Activated gamma-delta T cell treated with Interleukin-2 at 50 U/mL for 16 hours (primary cell): ENCODE data around the gene LCA5L.
A peak's percentile ranks its signal among the peaks of the same experiment; 100 is the strongest.

Experiments used
- DNase-seq: peaks from one replicate; pipeline ENCODE4 v3.0.0-alpha.2; 2020

LCA5L gene

DNA sequence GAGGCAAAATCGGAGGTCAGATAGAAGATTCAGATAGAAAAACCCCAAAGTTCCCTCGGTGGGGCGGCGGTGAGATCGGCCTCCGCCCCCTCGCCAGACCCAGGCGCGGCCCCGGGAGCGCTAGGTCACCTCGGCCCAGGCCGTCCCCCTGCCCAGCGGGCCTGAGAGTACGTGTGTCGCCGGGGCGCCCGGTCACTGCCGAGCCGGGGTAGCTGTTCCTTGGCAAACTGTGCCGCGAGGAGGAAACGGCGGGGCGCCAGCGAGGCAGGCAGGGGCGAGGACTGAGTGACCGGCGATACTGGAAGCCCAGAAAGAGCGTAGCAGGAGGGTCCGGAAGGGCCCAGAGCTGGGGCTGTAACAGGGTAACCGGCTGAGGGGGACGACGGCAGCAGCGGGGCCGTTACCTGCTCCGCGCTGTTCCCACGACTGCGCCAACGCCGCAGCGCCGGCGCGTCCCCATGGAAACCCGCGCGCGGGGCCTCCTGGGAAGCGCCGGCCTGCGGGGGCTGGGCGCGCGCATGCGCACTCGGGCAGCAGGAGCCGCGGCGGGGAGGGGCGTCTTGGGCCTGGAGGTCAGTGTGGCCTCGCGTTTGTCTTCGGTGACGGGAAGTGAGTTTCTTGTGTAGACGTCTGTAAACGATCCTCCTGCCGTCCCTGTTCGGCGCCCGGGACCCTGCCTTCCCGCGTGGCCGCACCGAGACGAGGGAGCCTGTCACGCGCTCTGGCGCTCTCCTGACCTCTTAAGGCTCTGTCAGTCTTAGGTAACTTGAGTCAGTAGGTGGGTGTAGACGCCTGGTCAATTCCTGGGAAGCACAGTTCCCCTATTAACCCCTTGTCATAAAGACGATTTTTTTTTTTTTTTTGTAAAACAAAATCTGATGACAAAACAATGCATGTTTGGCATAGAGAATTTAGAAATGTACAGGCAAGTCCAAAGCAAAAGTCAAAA, at the start of gene LCA5L:
TSS of gene LCA5L (minus strand) at position 458 of the 949 bp plus-strand sequence. CDS start 17,285 bp downstream, outside the sequence.
- peak; percentile 90 for DNase-seq

DNA sequence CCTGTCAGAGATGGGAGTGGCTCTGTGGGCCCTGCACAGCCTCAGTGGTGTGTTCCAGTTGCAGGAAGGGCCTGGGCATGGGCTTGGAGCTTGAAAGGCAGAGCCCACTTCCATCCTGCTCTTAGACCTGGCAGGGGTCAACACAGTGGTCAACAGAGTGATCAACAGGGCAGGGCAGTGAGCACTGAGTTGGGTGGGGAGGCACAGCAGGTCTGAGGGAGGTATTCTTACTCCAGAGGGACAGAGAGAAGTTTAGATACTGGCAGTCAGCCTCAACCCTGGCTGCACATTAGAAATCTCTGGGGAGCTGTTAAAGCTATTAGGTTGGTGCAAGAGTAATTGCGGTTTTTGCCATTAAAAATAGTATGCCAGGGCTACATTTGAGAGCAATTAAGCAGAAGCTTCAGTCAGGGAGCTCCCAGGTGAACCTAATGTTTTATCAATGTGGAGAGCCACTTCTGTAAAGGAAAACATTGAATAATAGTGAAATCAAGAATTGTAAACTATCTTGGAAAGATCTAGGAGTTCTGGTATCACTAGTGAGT, 43.9 kb upstream of the LCA5L start:
- no peak for DNase-seq

DNA sequence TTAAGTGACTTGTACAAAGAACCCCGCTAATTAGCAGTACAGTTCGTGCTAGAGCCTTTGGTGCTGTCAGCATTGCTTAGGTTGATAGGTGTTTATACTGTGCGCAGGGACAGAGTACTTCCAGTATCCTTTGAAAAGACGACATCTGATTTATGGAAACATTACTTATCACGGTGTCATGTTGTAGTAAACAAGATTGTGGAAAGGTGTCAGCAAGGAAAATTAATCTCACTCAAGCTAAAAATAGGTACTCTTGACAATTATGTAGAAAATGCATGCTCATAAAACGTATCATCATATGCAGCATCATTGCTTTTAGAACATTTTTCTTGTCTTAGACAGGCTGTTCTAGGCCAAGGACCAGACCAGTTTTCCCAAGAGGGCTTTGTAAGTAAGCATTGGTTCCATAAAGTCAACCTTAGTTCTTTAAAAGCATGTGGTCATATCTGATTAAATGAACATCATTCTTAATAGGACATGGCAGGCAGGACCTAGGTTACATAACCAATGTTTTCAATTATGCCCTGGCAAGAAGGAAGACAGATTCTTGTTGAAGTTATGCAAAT, 39.2 kb upstream of the LCA5L start:
- no peak for DNase-seq

DNA sequence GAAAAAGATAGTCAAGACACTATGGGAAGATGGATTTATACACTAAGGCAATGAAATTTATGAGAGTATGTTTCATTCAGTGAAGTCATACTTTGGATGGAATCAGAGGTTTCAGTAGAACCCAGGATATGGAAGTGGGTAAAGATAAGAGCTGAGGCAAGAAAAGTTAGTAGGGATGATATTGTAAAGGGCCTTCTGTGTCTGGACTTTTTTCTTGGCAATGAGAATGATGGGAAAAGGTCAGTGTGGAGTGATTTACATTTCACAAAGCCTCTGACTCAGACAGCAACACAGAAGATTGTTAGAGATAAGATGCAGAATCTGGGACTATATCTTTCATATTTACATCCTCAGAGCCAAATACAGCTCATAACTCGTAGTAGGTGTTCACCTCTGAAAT, 38.3 kb upstream of the LCA5L start:
- no peak for DNase-seq

DNA sequence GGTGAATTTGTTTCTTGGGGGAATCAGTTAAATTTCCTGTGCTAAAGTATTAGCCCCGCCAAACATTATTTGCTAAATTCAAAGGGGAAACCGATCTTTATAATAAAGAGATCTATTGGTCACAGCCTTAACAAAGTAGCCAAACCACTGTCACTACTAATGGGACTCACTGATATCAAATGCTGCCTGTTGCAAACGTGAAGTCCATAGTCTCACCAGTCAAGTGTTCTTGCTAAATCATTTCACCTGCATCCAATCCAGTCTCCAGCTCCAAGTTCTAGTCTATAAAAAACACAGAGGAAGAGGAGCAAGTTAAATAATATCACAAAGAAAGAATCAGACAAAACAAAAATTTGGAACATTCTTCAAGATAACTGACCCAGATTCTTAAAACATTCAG, 36.3 kb upstream of the LCA5L start:
- no peak for DNase-seq

DNA sequence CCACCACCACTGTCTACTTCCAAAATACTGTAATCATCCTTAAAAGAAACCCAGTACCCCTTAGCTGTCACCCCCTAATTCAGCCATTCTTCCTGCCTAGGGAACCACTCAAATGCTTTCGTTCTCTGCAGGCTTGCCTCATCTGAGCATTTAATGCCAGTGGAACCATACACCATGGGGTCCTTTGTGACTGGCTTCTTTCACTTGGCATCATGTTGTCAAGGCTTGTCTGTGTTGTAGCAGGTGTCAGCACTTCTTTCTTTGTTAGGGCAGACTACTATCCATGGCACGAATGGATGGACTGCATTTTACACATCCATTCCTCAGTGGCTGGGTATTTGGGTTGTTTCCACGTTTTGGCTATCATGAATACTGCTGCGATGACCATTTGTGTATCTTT, 34.7 kb upstream of the LCA5L start:
- no peak for DNase-seq

DNA sequence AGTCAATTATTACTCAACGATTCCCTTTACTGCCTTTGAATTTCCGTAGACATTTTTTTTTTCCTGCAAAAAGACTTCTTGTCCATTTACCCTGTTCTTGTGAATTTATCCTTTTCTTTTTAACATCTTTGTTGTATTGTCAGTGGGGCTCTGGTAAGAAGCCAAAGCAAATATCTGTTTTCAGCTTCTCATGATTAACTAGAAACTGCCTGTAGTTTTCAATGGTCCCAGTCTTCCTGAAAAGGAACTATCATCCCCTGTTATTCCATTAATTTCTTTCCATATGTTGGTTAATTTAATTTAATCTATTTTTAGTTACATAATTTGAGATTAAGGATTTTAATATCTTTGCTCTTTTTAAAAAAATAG, 34.2 kb upstream of the LCA5L start:
- DNase-seq: no peak

DNA sequence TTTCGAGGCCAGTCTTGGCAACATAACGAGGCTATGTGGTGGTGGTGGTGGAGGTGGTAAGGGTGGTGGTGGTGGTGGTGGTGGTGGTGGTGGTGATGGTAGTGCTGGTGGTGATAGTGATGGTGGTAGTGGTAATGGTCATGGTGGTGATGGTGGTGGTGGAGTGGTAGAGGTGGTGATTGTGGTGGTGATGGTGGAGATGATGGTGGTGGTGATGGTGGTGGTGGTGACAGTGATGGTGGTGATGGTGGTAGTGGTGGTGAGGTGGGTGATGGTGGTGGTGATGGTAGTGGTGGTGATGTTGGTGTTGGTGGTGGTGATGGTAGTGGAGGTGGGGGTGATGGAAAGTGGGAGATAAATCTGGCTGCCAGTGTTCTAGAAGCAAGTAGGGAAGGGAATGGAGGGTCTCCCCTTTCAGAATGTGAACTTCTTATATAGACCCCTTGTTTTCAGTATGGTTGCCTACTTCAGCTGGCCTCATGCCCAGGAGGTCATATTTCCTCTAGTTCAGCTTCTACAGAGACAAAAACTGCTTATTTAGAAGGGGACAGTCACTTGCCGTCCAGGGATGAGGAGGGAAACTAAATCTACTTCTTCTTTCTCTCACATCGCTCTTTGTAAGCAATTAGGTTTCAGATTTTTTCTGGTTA, 33.7 kb upstream of the LCA5L start:
- DNase-seq: no peak

DNA sequence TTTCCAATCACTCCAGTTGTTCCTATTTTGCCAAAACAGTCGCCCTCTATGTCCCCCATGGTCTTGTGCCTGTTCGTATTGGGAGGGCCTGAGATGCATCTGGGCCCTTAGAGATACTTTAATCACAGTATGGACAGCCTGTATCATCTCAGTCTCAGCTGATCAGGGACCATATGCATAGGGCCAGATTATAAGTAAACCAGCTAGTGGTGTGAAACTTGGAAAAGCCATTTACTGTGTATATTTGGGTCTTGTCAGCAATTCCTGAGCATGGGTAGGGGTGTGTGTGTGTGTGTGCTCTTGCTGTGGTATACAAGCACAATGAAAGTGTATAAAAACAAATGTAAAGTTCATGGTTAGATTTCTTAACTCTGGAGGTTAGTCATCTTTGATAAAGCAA, 29.0 kb upstream of the LCA5L start:
- DNase-seq: no peak

DNA sequence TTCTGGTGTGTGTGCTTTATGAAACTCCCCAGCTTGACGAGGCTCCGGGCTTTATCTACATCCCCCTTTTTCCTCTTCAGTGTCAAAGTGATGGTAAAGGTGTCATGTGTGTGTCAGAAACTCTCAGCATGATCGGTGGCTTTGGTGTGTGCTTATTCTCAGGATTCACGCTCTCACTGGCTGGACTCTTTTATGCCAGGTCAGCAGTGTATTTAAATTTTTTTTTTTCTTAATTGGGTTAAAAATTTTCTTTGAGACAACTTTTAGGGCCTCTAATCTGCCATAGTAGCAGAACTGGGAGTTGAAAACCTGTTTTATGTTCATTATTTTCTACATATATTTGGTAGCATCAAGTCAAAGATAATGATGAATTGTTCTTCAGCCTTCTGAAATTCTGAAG, 27.2 kb upstream of the LCA5L start:
- DNase-seq: no peak

DNA sequence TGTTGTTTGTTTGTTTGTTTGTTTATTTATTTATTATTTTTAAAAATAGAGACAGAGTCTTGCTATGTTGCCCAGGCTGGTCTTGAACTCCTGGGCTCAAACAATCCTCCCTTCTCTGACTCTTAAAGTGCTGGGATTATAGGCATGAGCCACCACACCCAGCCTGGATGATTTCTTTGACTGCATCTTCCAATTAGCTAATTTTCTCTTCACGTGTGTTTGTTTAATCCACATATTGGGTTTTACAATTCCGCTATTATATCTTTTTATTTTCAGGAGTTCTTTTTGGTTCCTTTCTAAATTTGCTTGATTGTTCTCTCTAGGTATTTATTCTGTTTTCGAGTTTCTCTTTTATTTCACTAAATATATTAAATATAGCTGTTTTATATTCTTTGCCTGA, 26.0 kb upstream of the LCA5L start:
- no peak for DNase-seq

DNA sequence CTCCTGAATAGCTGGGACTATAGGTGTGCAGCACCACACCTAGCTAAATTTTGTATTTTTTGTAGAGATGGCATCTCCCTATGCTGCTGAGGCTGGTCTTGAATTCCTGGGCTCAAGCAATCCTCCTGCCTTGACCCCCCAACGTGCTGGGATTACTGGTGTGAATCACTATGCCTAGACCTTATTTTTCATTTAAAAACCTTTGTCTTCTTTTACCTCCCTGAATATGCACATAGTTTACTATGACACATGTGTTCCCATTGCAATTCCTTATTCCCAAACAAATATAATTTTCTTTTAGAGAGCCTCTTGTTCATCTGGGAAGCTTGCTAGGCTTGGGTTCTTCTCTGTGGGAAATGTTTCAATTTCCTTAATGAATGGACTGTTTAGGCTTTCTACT, 23.0 kb upstream of the LCA5L start:
- no peak for DNase-seq

DNA sequence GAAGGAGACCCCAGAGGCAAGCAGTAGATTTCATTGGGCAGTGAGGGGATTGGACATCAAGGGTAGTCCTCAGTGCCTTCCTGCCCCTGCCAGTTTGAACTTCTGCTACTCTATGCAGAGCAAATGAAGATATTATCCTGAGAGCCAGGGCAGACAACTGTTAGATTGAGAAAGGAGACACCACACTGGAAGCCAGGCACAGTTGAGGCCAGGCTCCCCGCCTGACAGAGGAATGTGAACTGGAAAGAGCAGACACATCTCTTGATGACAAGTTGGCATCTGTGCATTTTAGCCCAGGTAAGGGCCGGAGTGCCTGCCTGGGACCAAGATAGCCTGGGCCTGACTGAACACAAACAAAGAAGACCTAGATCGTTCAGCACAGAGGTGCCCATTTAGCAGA, 22.2 kb upstream of the LCA5L start:
- DNase-seq: no peak

DNA sequence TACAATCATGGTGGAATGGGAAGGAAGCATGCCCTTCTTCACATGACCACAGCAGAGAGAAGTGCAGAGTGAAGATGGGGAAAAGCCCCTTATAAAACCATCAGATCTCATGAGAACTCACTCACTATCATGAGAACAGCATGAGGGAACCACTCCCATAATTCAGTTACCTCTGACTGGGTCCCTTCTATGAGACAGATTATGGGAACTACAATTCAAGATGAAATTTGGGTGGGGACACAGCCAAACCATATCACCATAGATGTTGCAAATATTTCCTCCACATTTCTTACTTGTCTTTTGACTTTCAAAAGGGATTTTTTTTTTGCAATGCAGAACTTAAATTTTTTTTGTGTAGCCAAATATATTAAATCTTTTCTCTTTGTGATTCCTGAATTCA, 21.0 kb upstream of the LCA5L start:
- no peak for DNase-seq

DNA sequence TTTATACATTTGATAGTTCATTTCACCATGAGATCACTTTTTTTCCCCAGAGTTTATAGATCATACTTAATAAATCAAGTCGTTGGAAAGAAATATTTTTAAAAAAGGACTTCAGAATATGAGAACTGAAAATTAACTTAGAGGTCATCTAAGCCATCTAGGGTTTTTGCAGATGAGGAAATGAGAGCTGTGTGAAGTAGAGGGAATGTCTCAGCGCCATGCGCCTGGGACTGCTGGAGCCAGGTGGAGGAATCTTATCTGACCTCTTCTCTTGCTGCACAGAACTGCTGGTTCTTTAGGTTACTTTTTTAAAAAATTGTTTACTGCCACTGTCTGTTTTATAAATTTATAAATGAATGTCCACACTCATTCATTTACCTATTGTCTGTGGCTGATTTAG, 17.7 kb upstream of the LCA5L start:
- no peak for DNase-seq

DNA sequence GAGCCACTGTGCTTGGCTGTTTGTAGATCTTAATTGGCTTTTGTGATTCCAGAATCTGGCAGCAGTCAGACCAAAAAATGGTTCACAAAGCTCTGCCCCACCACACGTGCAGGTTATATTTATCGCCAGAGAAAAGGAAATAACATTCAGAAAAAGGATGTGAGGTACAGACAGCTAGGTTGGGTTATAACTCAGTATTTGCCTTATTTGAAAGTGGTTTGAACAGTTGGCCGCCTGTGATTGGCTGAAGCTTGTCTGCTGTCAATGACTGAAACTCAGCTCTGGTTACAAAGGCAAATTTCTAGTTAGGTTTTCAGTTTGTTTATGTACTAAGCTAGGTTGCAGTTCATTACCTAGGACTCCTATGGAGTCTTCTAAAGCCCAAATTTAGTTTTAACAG, 15.8 kb upstream of the LCA5L start:
- no peak for DNase-seq

DNA sequence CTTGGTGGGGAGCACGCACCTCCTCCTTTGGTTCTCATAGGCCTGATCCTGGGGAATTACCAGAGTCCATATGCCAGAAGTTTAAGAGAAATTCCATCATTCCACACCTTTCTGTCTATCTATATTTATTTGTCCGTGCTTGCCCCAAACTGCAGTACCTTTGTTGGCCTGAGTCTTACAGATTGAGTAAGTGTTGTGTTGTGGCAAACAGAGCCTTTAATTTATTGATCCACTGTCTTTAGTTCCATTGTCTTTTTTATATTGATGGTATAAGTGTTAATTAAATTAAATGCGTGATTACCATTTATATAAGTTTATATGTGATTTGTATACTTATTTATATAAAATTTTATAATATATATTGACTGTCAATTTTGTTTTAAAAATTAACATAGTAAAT, 11.1 kb upstream of the LCA5L start:
- DNase-seq: no peak

DNA sequence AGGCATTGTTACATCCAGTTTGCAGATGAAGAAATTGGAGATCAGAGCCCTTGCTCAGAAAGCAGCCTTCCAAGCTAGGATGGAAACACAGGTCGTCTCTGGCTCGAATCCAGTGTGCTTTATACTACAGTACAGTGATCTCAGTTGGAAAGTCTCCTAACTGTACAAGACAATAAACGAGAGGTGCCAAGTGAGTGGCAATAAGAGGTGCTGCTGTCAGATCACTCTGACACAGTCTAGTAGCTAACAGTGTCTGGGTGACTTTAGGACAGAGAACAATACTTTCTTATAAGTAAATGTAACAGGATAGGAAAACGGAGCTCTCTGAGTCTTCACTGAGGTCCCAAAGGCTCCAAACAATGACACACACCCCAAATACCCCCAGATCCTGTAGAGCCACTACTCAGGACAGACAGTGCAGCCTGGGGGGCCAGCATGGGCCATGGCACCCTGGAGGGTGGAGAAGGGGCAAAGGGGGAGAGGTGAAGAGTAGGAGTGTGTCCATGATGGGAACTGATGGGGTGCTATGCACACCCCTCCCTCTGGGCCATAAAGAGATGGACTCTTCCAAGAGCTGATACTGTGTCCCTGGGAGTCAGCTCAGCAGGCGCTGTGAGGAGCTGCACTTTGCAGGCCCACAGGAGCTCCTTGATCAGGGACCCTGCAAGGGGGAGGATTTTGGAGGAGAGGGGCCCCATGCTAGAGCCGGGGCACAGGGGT, 9.5 kb upstream of the LCA5L start:
- no peak for DNase-seq

DNA sequence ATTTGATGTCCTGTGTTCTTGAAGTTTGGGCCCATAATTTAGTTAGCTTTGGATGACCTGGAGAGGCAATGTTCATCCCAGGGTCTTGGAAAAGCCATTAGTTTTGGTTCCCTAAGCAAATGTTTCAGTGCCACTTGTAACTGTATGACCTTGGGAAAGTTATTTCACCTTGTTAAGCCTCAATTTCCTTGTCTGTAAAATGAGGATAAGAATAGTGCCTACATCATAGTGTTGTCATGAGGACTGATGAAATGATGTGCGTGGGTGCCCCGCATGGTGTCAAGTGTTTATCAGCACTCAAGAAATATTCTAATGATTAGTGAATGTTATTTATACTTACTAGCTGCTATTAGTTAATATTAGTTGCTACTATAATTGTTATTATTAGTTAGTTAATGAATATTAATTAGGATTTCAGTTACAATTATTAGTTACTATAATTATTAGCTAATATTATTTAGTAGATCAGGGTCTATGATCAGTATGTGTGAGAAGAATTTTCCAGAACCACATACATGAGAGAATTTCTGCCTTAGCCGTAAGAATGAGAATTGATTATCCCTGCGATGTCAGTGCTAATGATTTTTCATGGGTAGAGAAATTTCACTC, 8.1 kb upstream of the LCA5L start:
- no peak for DNase-seq

DNA sequence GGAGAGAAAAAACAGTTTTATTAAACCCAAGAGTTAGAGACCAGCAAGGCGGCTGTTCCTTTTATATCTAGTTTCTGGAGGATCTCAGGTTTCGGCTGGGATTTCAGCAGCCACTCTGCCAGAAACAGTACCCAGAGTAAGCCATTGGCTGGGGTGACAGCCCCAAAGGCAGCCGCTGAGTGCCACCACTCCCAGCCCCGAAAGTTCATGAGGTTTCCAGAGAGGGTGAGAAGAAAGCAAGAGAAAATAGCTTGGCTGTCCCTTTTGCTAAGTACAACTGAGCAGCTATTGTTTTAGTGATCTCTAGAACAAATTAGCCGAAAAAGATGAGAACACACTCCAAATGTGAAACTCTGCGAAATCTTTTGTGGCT, 7.4 kb upstream of the LCA5L start:
- DNase-seq: no peak

DNA sequence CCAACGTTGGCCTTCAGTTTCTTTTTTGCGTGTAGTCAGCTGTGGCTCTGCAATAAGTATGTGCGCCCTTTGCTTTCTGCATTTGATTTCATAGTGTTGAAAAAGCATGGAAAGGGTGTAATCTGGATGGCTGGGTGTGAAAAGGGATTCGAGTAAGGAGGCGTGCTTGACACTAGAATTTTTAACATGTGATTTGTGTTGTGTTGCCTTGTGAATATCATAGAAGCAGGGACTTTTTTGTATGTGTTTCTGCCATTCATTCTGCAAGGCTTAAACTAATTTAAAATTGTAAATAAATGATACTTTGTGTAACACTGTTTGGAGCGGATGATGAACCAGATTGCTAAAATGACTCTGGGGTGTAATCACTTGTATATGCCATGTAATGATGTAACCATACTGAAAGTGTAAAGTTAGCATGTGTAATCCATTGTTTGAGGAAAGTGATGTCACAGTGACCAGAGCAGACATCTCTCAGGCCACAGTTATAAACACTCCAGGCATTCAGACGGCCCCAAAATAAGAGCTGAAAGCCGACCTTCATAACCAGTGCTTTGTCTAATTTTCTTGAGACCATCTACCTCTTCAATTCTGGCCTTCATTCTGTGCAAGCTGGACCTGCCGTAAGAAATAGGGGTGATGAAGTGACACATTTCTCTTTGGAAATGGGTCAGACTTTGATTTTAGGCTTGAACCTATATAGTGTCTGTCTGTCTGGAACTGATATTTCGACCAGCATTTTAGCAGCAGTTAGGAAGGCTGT, 6.8 kb upstream of the LCA5L start:
- no peak for DNase-seq
